GM19035 (cell line): ENCODE measurements around the gene TPRG1.

ENCODE experiments used
- ATAC-seq: cut with Tn5 transposase; IDR thresholded peaks from one replicate; pipeline ENCODE4 v1.9.1; 2021; ENCODE audit not compliant: unreplicated experiment

The TPRG1 gene, protein sequence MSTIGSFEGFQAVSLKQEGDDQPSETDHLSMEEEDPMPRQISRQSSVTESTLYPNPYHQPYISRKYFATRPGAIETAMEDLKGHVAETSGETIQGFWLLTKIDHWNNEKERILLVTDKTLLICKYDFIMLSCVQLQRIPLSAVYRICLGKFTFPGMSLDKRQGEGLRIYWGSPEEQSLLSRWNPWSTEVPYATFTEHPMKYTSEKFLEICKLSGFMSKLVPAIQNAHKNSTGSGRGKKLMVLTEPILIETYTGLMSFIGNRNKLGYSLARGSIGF

DNA sequence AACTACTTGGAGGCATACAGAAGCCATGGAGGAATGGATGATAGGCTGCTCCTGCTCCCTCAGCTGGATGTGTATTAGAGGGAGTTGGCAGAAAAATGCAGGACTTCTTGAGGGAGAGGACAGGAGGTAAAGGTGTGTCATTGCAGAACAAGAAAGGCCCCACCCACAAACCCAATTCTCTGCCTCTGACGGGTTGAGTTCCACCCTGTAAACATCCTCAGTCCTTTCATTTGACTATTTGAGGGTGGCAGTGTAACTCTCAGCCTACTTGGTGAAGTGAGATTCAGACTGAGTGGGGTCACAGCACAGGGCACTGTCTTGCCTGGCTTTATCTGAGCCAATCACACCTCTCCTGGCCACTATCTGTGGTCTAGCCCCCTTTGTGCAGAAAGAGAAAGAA, at the start of gene TPRG1:
TSS of gene TPRG1 (plus strand) at position 265 of the 400 bp plus-strand sequence. CDS start 35,414 bp downstream, outside the sequence.
- ATAC-seq: no peak

DNA sequence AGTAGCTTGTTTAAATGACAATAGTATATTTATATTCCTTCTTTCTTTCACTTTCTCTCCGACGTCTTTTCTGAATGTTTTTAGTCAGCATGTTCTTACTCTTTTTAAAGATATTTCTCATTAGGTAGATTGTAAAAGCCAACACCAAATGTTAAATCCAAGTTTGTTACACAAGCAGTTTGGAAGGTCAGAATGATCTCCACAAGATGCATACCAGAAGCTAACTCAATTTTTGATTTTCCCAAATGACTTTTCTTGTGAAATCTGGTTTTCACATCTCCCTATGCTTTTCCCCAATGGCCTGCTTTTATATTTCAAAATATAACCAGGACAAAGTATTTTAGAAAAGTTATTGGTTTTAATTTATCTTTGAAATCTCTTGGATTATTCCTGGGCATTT, 49.7 kb upstream of the TPRG1 start:
- ATAC-seq: no peak

DNA sequence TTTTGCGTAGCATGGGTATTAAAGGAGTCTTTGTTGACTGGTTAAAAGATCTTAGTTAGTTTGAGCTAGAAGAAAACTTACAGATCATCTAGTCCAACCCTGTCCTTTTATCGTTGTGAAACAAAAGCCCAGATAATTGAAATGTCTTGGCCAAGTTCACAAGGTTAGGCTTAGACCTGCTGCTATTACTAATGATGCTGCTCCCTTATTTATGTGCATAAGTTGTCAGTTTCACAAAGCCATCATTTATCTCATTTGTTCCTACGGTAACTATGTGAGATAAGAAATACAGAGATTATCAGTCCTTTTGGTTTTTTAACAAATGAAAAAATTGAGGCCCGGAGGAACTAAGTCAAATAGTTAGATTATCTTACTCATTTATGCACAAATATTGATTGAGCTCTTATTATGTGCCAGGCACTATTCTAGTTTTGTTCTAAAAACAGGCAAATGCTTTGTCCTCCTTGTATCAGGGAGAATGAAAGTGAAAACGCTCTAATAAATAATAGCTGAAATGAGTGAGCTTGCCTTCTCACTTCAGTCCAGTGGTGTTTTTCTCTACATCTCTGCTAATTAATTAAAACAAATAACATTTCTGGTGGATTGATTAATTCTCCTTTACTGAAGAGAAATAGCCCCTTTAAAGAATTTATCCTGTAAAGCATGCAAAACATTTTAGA, 49.1 kb upstream of the TPRG1 start:
- no peak for ATAC-seq

DNA sequence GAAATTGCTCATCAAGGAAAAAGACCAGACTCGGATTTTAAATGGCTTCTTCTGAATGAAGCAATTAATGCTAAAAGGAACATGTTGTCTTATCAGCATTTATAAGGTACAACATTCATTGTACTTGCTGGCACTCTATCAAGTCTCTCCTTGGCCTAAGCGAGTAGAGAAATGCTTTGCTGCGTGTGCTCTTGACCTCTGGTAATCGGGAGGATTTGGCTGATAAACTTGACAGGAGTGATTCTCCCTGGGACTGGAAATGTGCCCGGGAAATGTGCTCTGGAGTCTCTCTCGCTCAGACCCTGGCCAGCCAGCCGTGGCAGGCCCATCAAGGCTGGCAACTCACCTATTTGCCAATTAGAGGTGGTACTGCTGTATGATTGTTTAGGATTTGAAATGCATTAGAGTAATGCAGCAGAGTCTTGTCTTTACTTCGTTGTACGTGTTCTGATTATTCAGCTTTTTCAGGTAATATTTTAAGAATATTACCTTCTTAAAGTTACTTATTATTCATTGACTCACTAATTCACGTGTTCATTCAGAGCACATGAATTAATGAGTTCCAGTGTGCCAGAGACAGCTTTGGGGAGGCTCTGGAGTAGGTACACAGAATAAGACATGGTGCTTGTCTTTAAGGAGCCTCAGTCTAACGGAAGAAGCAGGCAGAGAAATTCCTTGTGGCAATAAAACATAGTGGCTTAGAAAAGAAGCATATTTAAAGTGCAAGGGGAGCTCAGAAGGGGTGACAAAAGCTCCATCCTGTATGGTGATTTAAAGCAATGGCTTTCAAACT, 48.0 kb upstream of the TPRG1 start:
- no peak for ATAC-seq

DNA sequence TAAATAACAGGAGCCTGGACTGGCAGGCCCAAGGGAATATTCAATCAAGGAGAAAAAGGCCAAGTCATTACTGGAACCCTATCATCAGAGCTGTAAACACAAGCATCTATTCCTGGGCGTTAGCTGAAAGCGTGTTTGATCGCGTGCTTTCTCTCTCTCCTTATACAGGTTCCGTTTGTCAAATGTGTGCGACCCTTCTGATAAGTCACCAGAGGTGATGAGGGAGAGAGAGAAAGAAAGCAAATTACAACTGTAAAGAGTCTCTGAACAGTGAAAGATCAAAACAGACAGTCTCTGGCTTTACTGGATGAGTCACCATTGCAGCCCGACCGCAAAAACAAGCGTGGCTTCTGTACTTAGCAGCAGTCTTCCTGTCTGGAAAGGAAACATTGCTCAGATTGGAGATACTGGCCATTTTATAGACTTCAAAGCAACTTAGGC, 39.5 kb upstream of the TPRG1 start:
- ATAC-seq: peak; percentile 88

DNA sequence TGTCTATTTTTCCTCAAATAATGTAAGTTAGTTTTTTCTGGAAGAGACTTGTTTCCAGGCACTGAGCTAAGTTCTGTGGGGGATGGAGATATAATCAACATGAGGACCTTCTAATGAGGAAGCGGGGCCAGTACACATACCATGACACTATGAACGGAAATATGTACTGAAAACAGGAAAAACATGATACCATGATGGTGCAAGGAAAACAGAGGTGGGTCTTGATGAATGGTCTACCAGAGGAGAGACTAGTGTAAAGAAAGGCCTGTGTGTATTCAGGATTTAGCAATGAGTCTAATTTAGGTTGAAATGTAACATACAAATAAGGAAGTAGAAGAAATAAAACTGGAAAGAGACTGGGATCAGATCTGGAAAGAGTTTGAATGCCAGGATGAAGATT, 38.9 kb upstream of the TPRG1 start:
- ATAC-seq: no peak

DNA sequence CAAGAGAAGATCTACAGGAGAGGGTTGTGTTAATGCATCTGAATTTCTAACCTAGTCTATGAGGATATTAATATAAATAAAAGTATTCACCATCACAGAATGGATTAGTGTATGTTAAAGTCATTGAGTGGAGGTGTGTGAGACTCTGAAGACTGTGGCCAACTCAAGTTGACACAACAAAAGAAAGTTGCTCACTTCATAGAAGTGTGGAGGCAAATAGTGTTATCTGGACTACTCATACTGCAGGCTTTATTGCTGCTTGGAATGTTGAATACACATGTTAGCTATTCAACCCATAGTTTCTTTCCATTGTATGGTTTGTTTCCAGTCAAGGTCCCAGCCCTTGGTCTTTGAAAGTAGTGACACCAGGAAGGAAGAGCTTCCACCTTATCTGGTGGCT, 38.0 kb upstream of the TPRG1 start:
- no peak for ATAC-seq

DNA sequence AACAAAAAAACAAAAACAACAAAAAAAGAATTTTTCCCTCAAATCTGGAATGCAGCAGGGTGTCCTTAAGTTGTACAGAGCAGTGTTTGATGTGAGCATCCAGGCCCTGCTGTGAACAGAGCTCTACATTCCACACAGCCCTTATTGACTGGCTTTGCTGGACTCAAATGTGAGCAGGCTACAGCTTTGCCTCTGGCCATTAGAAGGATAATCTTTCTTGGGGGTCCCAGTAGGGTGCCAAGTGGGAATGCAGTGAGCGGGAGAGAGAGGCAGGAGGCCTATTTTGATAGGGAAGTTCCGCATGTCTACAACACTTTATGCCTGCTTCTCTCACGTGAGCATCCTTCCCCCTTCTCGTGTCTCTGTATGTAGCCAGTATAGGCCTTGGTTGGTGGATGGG, 34.4 kb upstream of the TPRG1 start:
- no peak for ATAC-seq

DNA sequence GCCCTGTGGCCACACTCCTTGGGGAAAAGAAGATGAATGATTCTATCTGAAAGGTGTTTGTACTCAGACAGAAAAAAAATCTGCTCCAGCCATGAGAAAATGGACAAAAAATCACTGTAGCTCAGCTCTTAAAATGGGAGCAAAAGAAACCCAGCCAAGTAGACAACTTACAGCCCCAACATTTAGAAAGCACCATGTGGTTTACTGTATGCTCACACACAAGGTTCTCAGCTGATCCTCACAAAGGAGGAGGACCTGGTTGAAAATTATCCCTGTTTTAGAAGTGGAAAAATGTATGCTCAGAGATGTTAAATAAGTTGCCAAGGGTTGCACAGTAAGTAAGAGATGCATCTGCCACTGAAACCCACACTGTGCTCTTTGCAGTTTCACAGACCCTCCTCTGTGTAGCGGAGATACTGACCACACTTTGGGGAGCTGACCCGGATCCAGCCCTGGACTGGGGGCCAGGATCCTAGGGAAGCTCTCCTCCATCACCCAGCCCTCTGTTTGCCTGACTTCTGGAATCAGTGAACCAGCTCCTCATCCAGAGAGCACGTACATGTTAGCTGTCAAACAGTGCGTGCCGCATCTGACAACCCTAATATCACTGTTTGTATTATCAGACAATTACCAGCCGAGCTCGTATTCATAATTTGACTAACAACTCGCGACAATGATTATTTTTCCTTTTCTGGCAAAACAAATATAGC, 32.7 kb upstream of the TPRG1 start:
- no peak for ATAC-seq

DNA sequence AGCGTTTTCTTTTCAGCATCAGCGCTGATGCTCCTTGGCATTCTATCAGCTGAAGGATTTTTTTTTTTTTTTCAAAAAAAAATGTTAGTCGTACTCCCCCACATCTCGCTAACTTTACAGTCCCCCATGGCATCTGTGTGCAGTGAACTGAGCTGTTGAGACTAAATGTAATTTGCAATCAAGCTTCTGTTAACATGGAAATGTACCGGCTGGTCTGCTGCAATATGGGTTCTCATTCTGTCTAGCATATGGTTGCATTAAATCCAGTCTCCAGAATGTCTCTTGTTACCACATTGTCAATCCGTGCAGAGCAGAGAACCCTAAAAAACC, 32.2 kb upstream of the TPRG1 start:
- no peak for ATAC-seq

DNA sequence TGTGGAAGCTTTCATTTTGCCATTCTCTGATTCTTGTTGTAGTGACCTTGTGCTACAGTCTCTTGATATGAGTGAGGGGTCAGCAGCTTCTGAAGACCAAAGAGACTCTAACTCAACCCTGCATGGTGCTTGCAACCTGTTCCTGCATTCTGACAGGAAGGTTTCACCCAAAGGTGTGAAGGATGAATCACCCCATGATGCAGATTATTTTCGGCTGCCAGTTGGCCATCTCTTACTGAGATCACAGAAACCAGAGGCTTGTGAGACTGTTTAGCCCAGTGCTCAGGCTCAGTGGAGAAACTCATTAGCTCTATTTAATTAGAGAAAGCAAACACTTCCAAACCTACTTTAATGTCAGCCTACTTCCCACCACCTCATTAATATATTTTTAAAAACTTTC, 29.2 kb upstream of the TPRG1 start:
- ATAC-seq: no peak

DNA sequence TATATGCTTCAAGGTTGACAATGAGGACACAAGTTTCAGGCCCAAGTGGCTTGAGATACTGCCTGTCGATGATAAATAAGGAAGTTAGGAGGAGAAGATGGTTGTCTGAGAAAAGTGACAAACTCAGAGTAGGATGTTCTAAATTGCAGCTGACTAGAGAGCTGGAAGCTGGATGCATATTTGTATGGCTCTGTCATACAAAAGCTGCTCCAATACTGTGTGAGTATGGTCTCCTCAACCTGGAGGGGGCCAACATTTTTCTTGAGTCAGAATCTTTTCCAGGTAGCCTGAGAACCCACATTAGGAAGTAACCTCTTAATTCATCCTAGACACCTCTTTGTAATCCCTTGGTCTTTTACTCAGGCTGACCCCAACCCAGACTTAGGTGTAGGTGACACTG, 28.4 kb upstream of the TPRG1 start:
- no peak for ATAC-seq

DNA sequence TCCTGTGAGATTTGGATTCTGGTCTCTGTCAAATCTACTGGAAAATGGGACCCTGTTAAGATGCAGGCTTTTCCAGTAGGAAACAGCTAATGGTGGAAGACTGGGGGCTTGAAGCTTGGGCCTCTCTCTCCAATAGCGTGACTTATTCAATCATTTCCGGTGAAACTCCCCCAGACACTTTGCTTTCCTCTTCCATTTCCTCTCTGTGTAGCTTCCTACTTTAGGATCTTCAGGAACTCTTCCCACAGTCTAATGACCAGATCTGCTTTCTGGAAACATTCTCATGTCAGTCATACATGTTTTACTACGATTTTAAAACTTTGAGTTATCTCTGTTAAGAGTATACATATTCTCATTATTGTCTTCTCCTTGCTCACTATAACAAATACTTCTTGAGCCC, 28.0 kb upstream of the TPRG1 start:
- ATAC-seq: no peak

DNA sequence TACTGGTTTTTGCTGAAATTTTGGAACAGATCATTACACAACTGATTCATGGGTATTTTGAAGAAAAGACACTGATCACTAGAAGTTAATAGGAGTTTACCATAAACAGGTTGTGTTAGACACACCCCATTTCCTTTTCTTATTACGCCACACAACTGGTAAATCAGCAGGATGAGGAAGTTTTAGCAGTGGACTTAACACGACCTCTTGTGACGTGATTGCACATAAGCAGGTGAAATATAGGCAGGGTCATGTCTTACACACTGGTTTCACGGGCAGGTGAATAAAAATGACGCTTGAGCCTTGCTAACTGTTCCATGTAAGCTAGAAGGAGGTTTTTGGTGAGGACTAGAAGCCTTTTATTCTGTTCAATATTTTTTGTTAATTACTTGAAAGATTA, 27.1 kb upstream of the TPRG1 start:
- no peak for ATAC-seq

DNA sequence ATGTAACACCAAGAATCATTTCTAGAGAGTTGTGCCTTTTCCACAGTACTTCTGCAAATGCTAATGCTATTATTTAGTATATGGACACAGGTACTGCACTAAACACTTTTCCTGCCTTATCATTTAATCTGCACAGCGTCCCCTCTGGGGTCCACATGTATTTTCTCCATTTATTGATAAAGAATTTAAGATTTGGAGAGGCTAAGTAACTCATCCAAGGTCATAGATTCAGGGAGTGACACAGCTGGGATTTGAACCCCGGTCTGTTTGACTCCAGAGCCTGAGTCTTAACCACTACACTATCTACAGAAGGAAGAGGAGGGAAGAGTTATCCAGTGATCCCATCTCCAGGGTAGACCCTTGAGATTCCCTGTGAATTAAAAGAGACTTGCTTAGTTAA, 24.9 kb upstream of the TPRG1 start:
- ATAC-seq: no peak

DNA sequence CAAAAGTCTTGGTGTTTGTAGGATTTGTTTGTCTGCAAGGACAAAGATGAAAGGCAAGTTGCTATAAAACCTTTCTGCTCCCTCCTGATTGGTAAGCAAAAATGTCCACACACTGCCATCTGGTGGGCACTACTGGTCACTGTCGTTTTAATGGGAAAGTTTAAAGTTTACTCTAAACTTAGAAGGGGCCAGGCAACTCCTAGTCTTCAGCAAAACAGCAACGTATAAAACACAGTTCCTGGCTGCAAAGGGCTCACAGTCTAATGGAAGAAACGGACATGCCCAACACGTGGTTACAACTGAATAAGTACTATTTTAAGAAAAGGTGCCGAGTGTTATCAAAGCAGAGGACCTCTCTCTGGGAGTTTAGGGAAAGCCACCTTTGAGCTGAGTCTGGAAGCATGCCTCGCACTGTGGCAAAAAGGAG, 23.7 kb upstream of the TPRG1 start:
- peak; percentile 81 for ATAC-seq

DNA sequence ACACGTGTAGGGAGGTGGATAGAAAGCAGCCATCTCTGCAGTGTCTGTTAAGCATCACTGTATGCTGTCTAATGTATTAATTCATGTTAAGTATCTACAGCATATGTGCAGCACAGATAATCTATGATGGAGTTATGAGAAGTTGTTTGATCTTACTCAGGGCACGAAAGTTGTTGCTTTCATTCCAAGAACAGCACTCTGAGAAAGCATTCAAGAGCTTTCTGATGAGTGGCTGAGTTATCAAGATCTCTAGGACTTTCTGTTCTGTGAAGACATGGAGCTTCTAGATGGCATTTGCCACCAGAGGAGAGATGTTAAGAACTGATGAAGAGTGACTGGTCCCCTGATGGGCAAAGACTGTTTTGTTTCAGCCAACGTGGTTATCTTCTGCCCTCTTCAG, 22.6 kb upstream of the TPRG1 start:
- no peak for ATAC-seq

DNA sequence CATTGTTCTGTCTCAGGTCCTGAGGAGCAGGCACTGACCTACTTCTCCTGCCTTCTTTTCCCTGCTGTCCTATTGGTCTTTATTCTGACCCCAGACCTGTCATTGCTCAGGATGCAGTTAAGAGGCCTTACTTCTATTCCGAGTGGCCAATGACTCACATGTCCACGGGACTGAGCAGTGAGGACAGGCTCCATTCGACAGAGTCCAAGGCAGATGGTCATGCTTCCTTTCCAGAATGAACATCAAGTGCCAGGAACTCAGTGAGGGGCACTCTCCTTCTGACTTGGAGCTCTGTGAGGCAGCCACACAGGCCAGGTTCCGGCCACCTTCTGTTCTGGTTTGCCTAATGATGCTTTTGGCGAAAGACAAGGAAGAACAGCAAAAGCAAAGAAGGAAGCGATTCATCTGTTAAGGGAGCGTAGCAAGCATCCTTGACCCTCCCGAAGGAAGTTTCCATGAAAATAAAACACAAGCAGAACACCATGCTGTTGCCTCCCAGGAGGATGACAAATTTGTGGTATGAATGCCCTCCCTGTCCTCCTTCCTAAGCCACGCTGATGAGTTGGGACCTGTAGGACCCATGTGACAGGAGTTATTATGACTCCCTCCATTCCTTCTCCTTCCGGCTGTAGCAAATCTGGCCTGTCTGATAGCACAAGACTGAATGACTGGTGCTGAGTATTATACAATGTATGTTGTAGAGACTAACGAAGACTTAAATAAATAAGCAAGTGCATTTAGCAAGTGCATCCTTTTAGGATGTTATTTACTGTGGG, 14.4 kb upstream of the TPRG1 start:
- no peak for ATAC-seq

DNA sequence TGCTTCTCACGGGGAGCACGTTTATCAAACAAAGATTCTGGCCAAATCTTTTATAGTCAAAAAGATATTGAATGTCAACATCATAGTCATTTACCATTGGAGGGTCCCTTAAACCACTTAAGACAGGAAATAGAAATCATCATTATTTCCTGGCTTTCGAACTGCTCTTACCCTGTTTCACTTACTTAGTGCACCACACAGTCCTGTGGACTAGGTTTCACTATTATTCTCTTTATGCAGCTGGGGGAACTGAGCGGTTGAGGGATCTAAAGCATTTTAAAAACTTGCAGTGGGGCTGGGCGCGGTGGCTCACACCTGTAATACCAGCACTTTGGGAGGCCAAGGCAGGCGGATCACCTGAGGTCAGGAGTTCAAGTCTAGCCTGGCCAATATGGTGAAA, 13.7 kb upstream of the TPRG1 start:
- ATAC-seq: no peak

DNA sequence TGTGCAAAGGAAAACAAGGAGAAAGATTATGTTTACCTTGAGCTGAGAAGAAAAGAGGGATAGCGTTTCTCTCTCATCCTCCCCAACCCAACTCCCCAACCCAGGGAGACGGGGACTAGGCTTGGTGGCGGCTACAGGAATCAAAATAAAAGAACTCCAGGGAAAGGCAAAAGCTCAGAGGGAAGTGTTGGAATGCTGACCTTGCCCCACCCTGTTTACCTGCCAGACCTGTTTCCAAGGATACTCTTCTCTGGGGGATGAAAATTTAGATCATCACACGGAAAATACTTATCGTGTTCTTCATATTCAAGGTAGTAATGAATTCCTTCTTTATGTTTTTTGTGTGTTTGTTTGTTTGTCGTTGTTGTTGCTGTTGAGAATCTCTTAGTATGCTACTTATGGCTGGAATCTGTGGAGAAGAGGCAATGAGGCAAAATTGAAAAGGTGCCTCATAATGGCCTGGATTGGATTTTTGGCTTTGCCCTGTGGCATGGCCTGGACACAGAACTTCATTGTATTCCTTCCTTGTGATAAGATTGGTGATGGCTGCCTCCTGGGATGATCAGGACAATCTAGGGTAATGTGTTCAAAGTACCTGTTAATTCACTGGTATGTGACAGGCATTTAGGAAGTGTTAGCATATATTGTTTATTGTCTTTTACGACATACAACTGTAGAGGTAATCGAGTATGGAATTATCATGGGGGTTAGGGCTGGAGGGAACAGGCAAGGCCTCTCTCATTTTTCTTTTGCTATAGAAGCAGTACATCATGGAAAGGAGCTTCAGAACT, 11.1 kb upstream of the TPRG1 start:
- no peak for ATAC-seq
